ENCODE results near the gene MSLN.

- TF ChIP-seq, protein P1, sequence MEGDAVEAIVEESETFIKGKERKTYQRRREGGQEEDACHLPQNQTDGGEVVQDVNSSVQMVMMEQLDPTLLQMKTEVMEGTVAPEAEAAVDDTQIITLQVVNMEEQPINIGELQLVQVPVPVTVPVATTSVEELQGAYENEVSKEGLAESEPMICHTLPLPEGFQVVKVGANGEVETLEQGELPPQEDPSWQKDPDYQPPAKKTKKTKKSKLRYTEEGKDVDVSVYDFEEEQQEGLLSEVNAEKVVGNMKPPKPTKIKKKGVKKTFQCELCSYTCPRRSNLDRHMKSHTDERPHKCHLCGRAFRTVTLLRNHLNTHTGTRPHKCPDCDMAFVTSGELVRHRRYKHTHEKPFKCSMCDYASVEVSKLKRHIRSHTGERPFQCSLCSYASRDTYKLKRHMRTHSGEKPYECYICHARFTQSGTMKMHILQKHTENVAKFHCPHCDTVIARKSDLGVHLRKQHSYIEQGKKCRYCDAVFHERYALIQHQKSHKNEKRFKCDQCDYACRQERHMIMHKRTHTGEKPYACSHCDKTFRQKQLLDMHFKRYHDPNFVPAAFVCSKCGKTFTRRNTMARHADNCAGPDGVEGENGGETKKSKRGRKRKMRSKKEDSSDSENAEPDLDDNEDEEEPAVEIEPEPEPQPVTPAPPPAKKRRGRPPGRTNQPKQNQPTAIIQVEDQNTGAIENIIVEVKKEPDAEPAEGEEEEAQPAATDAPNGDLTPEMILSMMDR (IDR thresholded peaks at IDR 0.05), result no peak
- TF ChIP-seq EP300 (IDR thresholded peaks at IDR 0.05) (no peak), POLR2A (IDR thresholded peaks at IDR 0.05) (no peak)
Observed at GRCh38 chr16:714079-714478, 46.5 kb upstream of the MSLN start.

Measured in tibial nerve (tissue), 4 donors.